BJ (cell line): ENCODE data around the gene IWS1. TPM values are rescaled to one million over a fixed set of nuclear protein-coding genes. Genes with fewer than 3 reads are reported as not detected.

Experiments used
- CTCF ChIA-PET: fragments of 350-600 bp; formaldehyde crosslinking; extraction: SDS; loops from one replicate; lab custom pipeline; 2021; ENCODE audit warnings: antibody characterized with exemption, inconsistent platforms; lab: Yijun Ruan, JAX
- POLR2A ChIA-PET: fragments of 300-600 bp; sonication (Branson Sonifier 250); formaldehyde crosslinking; extraction: SDS; loops from one replicate; lab custom pipeline; 2021; ENCODE audit warnings: antibody characterized with exemption; lab: Charles Lee
- DNase-seq: peaks from one replicate; pipeline ENCODE4 v3.0.0-alpha.2; 2011; ENCODE audit warnings: low read depth
- H3K27me3 ChIP-seq: 2 replicates; pipeline ENCODE4 v1.6.0; 2011; ENCODE audit warnings: low read length; ENCODE audit not compliant: control insufficient read depth, insufficient read depth
- H3K36me3 ChIP-seq: 2 replicates; pipeline ENCODE4 v1.5.1; 2011; ENCODE audit warnings: low read length; ENCODE audit not compliant: control insufficient read depth, insufficient read depth
- H3K4me3 ChIP-seq: 2 replicates; pipeline ENCODE4 v1.5.1; 2011; ENCODE audit warnings: low read depth, mild to moderate bottlenecking, control low read depth, low read length
- CTCF ChIP-seq: IDR thresholded peaks from 2 replicates; pipeline ENCODE4 v1.5.1; 2011; ENCODE audit warnings: low read depth, mild to moderate bottlenecking, control low read depth, inconsistent platforms, low read length, moderate library complexity; ENCODE audit not compliant: insufficient read depth
- polyA minus RNA-seq: library from RNA; depleted of rRNA, polyadenylated mRNA; stranded (reverse); fragments of >200 nt; gene quantifications from 2 replicates; pipeline ENCODE4 v1.2.3, GENCODE V29; 2011; rRNA and poly(A)+ RNA removed
- polyA plus RNA-seq: library from polyadenylated mRNA; depleted of rRNA; stranded (reverse); fragments of >200 nt; gene quantifications from 2 replicates; pipeline ENCODE4 v1.2.3, GENCODE V29; 2011; rRNA removed

Gene IWS1
- polyA plus RNA-seq (23.9 and 33.8 TPM in 2 replicates), polyA minus RNA-seq (10.0 TPM in 2 replicates)

DNA sequence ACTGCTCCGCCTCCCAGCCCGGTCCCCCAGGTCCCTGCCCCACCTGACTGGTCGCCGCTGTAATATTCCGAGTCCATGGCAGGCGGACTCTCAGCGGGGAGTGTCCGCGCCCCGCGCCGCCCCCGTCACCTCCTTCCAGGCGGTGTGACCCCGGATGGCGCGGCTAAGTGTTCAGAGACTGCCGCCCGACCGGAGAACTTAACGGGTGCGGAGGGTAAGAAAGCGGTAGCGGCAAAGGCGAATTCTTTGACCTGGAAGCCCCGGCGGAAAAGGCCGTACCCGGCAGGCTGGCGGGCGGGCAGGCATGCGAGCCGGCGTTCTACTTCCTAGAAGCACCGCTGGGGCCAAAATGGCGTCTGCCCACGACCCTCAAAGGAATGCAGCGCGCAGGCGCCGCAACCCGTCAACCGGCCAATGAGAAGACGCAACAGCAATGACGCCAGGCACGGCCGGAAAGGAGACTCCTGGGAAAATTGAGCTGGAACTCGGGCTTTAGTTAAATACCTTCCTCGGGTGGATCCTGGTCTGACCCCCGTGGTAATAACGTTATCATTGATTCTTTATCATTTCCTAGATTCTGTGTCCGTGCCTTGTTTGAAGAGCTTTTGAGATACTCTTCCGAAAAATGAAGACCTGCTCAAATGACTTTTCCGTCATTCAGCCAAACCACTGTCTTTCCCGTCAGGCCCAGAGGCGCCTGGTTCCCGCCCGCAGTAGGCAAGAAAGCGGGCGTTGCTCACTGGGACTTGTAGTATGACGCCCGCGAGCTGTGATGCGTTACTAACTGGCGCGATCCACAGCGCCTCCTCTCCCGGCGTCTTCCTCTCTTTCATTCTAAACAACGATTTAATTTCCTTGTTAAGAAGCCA is at the start of gene IWS1:
Gene IWS1, minus strand, starts transcription at position 358 of the 869 bp plus-strand sequence. Its CDS starts 281 bp downstream, at position 77.
- H3K4me3 ChIP-seq = peak within 1 kb of the TSS; percentile 93
- H3K27me3 ChIP-seq = no peaks in the 10 kb centered on the region
- POLR2A ChIA-PET = interaction anchor here (1.0 to 1.2 kb wide), 3 partner anchors 10 to 29 kb away, joined by 3 read pairs; no protein-coding TSS in a partner anchor
- peak; percentile 33; the same call in 1 of the 2 replicates for TF ChIP-seq CTCF
- H3K36me3 ChIP-seq = peaks cover 2% of the 10 kb centered on the region; the same call in 1 of the 2 replicates
- CTCF ChIA-PET = interaction anchor here (1.0 to 1.2 kb wide), 4 partner anchors 11 to 351 kb away, joined by 3 to 4 read pairs (median 4); no protein-coding TSS in a partner anchor
- peak; percentile 78 for DNase-seq

DNA sequence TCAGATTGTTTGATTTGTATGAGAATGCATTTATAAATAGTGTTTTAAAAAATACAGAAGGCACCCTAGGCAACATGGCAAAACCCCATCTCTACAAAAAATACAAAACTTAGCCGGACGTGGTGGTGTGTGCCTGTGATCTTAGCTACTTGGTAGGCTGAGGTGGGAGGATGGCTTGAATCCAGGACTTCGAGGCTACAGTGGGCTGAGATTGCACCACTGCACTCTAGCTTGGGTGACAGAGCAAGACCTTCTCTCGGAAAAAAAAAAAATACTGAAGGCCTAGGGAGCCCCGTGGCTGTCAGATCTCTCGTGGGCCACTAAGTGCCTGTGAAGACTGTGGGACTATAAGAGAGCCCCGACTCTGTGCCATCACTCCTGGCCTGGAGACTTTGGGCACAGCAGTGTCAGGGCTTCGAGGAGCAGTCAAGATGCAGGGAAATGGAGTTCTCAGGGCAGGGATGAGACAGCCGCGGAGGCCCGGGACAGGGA is 49.7 kb upstream of the IWS1 start:
- CTCF ChIA-PET = interaction anchor here (0.6 to 2.2 kb wide), 3 partner anchors 16 to 120 kb away, joined by 4 to 17 read pairs (median 4); no protein-coding TSS in a partner anchor
- H3K4me3 ChIP-seq = no peak overlapping the region
- peaks cover 4% of the 10 kb centered on the region for H3K27me3 ChIP-seq
- TF ChIP-seq CTCF = no peak
- H3K36me3 ChIP-seq = no peaks in the 10 kb centered on the region
- DNase-seq = no peak
- POLR2A ChIA-PET = no interaction called here

- ChIA-PET CTCF (interaction anchor here (2.2 kb wide), 1 partner anchor 16 kb away, joined by 17 read pairs; no protein-coding TSS in a partner anchor), POLR2A (no interaction called here)
- no peak for DNase-seq
- Histone ChIP-seq H3K27me3 (peaks cover 4% of the 10 kb centered on the region), H3K4me3 (no peak overlapping the region), H3K36me3 (no peaks in the 10 kb centered on the region)
- no peak for TF ChIP-seq CTCF
Observed at GRCh38 chr2:127575185-127575765, 49.0 kb upstream of the IWS1 start.

DNA sequence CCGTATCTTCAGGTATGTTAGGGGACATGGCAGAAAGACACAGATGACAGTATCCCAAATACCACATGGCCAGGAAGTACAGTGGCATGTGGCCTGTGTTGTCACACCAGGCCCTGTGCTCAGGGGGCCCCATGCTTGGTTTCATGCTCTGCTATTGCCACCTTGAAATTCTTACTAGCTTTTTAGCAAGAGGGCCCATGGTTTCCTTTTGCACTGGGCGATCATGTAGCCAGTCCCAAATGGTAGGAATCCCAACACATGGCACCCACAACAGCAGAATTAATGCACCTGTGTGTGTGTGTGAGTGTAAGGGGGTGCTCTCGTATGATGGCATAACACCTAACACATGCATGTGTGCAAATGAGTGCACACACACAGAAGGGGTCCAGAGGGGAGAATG is 48.4 kb upstream of the IWS1 start:
- CTCF ChIA-PET = interaction anchor here (2.2 kb wide), 1 partner anchor 17 kb away, joined by 17 read pairs; no protein-coding TSS in a partner anchor
- no peak for DNase-seq
- TF ChIP-seq CTCF = no peak
- POLR2A ChIA-PET = no interaction called here
- no peaks in the 10 kb centered on the region for H3K36me3 ChIP-seq
- no peak overlapping the region for H3K4me3 ChIP-seq
- H3K27me3 ChIP-seq = peaks cover 3% of the 10 kb centered on the region; the same call in 1 of the 2 replicates
